SK-N-MC (cell line): ENCODE measurements around the gene ZNF407.

Experiments used
- DNase-seq: peaks from one replicate; pipeline ENCODE4 v3.0.0-alpha.2; 2011; ENCODE audit warnings: low read depth, low spot score
- H3K27ac ChIP-seq: fragments of 200-600 bp; sonication (generic); 2 replicates; pipeline ENCODE4 v1.5.1; 2016; ENCODE audit warnings: mixed run types
- H3K36me3 ChIP-seq: fragments of 200-600 bp; sonication (generic); 2 replicates; pipeline ENCODE4 v1.6.1; 2017; ENCODE audit warnings: antibody characterized with exemption, low read length, mixed read lengths; ENCODE audit not compliant: insufficient read depth
- H3K4me3 ChIP-seq: fragments of 200-600 bp; sonication (generic); 2 replicates; pipeline ENCODE4 v1.5.1; 2016
- H3K9ac ChIP-seq: fragments of 200-600 bp; sonication (generic); 2 replicates; pipeline ENCODE4 v1.8.0; 2017; ENCODE audit warnings: mixed run types, mixed read lengths; ENCODE audit not compliant: insufficient read length
- H3K9me3 ChIP-seq: fragments of 200-600 bp; sonication (generic); 2 replicates; pipeline ENCODE4 v1.6.1; 2017; ENCODE audit warnings: low read depth, mild to moderate bottlenecking, antibody characterized with exemption, low read length, moderate library complexity, mixed read lengths
- EZH2 ChIP-seq: fragments of 200-600 bp; sonication (generic); IDR thresholded peaks from one replicate; pipeline ENCODE4 v1.6.1; 2017; ENCODE audit warnings: antibody characterized with exemption
- FOXP2 ChIP-seq: optimal IDR thresholded peaks from 2 replicates; pipeline ENCODE3; 2011; ENCODE audit warnings: mild to moderate bottlenecking, moderate library complexity; ENCODE audit not compliant: insufficient read depth; ENCODE audit errors: extremely low read length, control extremely low read depth
- POLR2AphosphoS5 ChIP-seq: IDR thresholded peaks from 2 replicates; pipeline ENCODE4 v1.6.1; 2012; ENCODE audit warnings: mild to moderate bottlenecking, low read depth, low read length, borderline replicate concordance

The ZNF407 gene

GRCh38 chr18:74616494-74616893 is 18.8 kb downstream of the ZNF407 start:
- TF ChIP-seq POLR2AphosphoS5 (no peak), EZH2 (no peak), FOXP2 (no peak)
- H3K4me3 ChIP-seq = no peak overlapping the region
- H3K36me3 ChIP-seq = no peaks in the 10 kb centered on the region
- H3K9ac ChIP-seq = no peak overlapping the region
- no peak for DNase-seq
- H3K27ac ChIP-seq = no peak overlapping the region
- H3K9me3 ChIP-seq = no peaks in the 10 kb centered on the region

- TF ChIP-seq EZH2 = no peak
- TF ChIP-seq FOXP2 = no peak
- TF ChIP-seq POLR2AphosphoS5 = no peak
- H3K9ac ChIP-seq = no peak overlapping the region
- H3K4me3 ChIP-seq = no peak overlapping the region
- H3K9me3 ChIP-seq = no peaks in the 10 kb centered on the region
- no peak overlapping the region for H3K27ac ChIP-seq
- H3K36me3 ChIP-seq = no peaks in the 10 kb centered on the region
- DNase-seq = no peak
Measured at GRCh38 chr18:74617486-74617885, 19.8 kb downstream of the ZNF407 start.

GRCh38 chr18:74622072-74622471 is 24.4 kb downstream of the ZNF407 start:
- H3K9me3 ChIP-seq = no peaks in the 10 kb centered on the region
- TF ChIP-seq POLR2AphosphoS5 (no peak), EZH2 (no peak), FOXP2 (no peak)
- H3K9ac ChIP-seq = no peak overlapping the region
- no peak for DNase-seq
- no peaks in the 10 kb centered on the region for H3K36me3 ChIP-seq
- no peak overlapping the region for H3K4me3 ChIP-seq
- no peak overlapping the region for H3K27ac ChIP-seq

GRCh38 chr18:74623047-74623816 is 25.6 kb downstream of the ZNF407 start:
- no peak overlapping the region for H3K4me3 ChIP-seq

GRCh38 chr18:74624466-74624865 is 26.8 kb downstream of the ZNF407 start:
- H3K36me3 ChIP-seq = no peaks in the 10 kb centered on the region
- no peak overlapping the region for H3K4me3 ChIP-seq
- no peaks in the 10 kb centered on the region for H3K9me3 ChIP-seq
- no peak overlapping the region for H3K27ac ChIP-seq
- H3K9ac ChIP-seq = no peak overlapping the region
- DNase-seq = no peak
- no peak for TF ChIP-seq EZH2
- TF ChIP-seq FOXP2 = no peak
- TF ChIP-seq POLR2AphosphoS5 = no peak

More at GRCh38 chr18:74623047-74623816, 25.6 kb downstream of the ZNF407 start:
- DNase-seq = no peak
- Histone ChIP-seq H3K9me3 (no peaks in the 10 kb centered on the region), H3K36me3 (no peaks in the 10 kb centered on the region), H3K9ac (no peak overlapping the region), H3K27ac (no peak overlapping the region)
- TF ChIP-seq EZH2 (no peak), FOXP2 (no peak), POLR2AphosphoS5 (no peak)

GRCh38 chr18:74625157-74625556 is 27.5 kb downstream of the ZNF407 start:
- H3K27ac ChIP-seq = no peak overlapping the region
- DNase-seq = no peak
- H3K4me3 ChIP-seq = no peak overlapping the region
- TF ChIP-seq EZH2 (no peak), POLR2AphosphoS5 (no peak), FOXP2 (no peak)
- H3K36me3 ChIP-seq = no peaks in the 10 kb centered on the region
- no peaks in the 10 kb centered on the region for H3K9me3 ChIP-seq
- H3K9ac ChIP-seq = no peak overlapping the region

GRCh38 chr18:74626049-74626874 is 28.6 kb downstream of the ZNF407 start:
- H3K9me3 ChIP-seq = no peaks in the 10 kb centered on the region
- no peak overlapping the region for H3K9ac ChIP-seq
- no peak overlapping the region for H3K4me3 ChIP-seq
- no peak for TF ChIP-seq EZH2
- TF ChIP-seq POLR2AphosphoS5 = no peak
- no peak for TF ChIP-seq FOXP2
- DNase-seq = no peak
- H3K27ac ChIP-seq = no peak overlapping the region
- H3K36me3 ChIP-seq = peaks cover 1% of the 10 kb centered on the region

GRCh38 chr18:74630804-74631203 is 33.1 kb downstream of the ZNF407 start:
- H3K4me3 ChIP-seq = no peak overlapping the region
- peaks cover 17% of the 10 kb centered on the region for H3K36me3 ChIP-seq
- TF ChIP-seq FOXP2 (no peak), POLR2AphosphoS5 (no peak), EZH2 (no peak)
- H3K27ac ChIP-seq = no peak overlapping the region
- DNase-seq = no peak
- H3K9ac ChIP-seq = no peak overlapping the region
- no peaks in the 10 kb centered on the region for H3K9me3 ChIP-seq
